GM18858 (cell line): ENCODE data around the gene PML.
"Not testable (repeated sequence)": the region's sequence is repeated elsewhere in the genome, so short reads cannot be mapped to it uniquely, and the experiment has no call there.

Experiments used
- ATAC-seq: cut with Tn5 transposase; IDR thresholded peaks from one replicate; pipeline ENCODE4 v1.9.1; 2021; ENCODE audit not compliant: unreplicated experiment

PML gene

DNA sequence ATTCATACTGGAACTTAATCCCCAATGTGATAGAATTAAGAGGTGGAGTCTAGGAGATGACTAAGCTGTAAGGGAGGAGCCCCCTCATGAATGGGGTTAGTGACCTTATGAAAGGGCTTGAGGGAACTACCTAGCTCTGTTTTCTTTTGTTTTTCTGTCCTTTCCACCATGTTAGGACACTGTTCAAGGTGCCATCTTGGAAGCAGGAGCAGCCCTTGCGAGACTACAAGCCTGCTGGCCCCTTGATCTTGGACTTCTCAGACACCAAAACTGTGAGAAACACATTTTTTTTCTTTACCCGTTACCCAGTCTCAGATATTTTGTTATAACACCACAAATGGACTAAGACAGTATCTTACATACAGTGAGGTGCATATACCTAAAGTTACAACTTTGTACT is 61.3 kb downstream of the PML start:
- no peak for ATAC-seq

DNA sequence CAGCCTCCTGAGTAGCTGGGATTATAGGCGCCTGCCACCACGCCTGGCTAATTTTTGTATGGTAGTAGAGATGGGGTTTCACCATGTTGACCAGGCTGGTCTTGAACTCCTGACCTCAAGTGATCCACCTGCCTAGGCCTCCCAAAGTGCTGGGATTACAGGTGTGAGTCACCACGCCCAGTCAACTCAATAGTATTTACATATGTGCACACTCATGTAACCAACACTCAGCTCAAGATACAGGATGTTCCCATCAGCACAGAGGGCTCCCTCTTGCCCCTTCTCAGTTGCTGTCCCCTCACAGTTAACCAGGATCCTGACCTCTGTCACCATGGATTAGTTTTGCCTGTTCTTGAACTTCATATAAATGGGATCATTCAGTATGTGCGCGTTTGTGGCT is 61.8 kb downstream of the PML start:
- not testable (repeated sequence) for ATAC-seq

DNA sequence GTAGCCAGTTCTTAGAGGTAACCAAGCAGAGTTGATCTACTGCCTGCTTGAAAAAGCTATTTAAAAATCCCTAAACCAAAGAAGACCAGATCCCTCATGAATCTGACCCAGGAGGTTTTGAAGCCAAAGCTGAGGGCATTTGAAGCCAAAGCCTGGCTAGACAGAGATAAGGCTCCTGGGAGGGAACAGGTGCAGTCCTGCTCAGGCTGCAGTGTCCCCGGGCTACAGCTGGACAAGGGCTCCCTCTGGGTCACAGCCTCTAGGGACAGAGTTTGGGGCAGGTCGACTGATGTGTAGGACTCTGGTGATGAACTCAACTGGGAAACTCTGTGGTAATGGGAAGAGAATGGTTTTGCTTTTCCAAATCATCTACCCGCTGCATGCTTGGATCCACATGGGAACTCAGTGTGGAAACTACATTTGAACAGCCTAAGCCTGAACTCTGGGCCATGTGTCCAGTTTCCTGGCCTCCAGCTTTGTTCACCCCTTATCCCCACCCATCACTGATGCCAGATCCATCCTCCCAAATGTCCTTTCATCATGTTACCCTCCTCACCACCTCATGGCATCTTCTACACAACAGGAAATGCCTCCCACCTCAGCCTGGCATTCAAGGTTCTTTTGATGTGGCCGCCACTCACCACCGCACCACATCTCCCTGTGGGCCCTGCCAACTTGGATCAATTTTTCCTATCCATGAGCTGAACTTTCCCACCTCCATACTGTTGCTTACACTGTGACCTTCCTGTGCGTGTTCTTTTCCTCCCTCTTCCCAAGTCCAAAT is 64.7 kb downstream of the PML start:
- ATAC-seq = not testable (repeated sequence)

GRCh38 chr15:74060251-74060650 is 65.7 kb downstream of the PML start:
- ATAC-seq = no peak

GRCh38 chr15:74062236-74062635 is 67.7 kb downstream of the PML start:
- ATAC-seq = no peak

GRCh38 chr15:74062671-74063070 is 68.2 kb downstream of the PML start:
- ATAC-seq = no peak

GRCh38 chr15:74063425-74064146 is 69.1 kb downstream of the PML start:
- ATAC-seq = not testable (repeated sequence)

DNA sequence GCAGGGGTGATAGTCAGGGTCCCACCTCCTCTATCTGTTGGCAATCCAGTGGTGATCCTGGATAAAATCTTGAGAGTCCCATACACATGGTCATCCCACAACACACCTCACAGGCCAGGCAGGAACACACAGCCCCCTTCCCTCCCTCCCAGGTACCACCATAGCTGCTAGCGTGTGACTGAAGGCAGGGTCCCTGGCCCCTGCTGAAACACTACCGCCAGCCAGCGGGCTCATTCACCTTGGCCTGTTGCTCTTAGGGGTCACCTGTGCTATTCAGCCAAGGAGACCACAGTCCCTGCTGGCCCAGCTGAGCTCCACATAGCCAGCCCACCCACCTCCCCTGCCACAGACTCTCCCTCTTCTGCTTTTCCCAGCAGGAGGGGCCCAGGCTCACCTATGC is 69.7 kb downstream of the PML start:
- ATAC-seq = not testable (repeated sequence)

- not testable (repeated sequence) for ATAC-seq
Observed at GRCh38 chr15:74064822-74065221, 70.3 kb downstream of the PML start.

DNA sequence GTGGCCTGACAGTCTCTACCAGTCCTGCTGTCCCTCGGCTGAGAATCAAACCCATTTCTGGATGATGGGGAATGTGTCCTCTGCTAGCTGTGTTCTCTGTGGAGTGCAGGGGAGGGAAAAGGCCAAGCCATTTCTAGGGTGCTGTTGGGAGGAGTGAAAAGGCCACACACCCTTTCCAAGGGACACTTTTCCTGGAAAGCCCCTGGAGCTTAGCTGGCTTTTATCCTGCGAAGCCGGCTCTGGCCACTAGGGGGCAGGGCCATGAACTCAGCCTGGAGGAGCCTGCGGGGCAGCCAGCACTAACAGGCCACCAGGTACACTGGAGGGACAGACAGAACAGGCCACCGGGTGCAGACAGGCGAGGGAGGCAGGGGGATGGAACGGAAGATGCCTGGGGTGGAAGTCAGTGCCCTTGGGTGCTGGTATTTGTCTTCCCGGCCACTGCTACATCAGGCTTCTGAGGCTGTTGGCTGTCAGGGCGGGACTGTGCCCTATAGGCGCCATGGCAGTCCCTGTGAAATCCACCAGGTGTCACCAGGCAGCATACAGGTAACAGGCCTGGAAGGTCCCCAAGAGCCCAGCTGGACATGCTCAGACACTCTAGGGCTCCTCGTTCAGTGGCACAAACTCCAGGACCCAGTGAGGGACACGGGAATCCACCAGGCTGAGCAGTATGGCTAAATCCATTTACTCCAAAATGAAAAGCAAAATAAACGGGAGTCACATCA is 71.3 kb downstream of the PML start:
- ATAC-seq = not testable (repeated sequence)

DNA sequence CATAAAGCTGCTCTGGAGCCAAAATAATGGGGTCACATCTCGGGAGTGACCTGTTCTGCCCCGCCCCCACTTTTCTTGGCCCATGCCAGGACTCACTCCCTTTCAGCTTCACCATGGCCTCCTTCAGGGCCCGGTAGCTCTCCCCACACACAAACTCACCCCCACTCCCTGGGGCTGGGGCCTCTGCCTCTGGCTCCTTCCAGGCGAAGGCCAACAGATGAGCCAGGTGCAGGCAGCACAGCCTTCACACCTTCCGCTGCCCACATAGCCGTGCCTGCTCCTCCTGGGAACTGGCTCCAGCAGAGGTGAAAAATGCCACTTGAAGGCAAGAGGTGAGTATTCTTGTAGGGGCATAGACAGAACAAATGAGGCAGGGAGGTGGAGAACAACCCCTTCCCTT is 77.1 kb downstream of the PML start:
- ATAC-seq = not testable (repeated sequence)

DNA sequence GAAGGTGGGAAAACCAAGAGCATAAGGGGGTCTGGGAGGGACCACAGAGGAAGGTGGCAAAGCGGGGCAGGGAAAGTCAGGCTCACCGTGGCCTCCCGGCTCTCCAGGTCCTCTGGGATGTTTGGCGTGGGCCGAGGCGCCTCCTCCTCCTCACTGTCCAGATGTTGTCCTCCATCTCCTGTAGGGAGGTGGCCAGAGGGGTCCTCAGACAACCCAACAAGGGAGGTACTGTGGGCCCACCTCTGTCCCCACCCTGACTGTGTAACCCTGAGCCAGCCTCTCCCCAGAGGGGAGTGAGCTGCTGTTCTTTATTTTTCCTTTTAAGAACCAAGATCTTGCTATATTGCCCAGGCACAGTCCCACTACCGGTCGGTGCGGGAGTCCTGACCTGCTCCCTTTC is 77.6 kb downstream of the PML start:
- ATAC-seq = not testable (repeated sequence)

DNA sequence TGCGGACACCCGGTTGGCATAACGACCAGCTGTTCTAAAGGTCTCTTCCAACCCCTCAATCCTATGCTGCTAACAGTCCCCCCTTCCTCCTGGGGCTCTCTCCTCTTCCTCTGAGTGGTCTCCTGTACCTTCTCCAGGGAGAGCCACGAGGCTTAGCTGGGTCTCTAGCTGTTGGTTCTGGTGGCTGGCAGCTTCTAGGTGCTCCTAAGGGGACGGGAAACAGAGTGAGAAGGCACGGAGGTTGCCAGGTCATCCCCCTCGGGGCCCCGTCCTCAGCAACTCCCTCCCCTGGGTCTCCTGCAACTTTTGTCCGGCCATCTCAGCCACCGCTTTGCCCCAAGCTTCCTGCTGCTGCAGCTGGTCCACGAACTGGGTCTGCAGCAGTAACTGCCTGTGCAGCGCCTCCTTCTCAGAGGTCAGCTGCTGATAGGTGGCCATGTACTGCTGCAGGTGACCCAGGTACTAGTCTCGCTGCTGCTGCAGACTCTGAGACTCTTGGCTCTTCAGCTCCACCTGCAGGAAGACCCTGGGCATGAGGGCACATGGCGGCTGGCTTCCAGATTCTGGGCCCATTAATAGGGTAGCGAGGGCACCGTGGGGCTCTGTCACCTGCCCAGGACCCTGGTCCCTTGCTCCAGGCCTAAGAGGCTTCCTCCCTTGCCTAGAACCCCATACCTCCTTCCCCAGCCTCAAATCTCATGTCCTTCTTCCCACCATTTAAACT is 78.3 kb downstream of the PML start:
- not testable (repeated sequence) for ATAC-seq

DNA sequence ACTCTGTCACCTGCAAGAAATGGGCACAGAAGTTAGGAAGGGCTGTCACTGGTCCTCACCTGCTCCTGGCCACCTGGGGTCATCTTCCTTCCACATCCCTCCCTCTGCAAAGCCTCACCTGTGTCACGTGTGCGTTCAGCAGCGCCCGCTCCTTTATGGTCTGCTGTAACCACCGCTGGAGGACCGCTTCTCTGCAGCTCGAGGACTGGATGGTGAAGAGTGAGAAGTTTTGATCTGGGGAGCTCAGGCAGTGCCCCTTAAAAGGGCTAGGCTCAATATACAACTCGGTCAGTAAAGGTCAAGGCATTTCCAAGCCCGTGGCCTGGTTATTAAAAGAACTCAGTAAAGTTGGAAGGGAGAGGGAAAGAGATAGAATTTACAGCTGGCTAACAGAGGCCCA is 81.3 kb downstream of the PML start:
- not testable (repeated sequence) for ATAC-seq

GRCh38 chr15:74082450-74082849 is 87.9 kb downstream of the PML start, which contains the start of gene GOLGA6A:
Gene GOLGA6A (minus strand): TSS chr15:74082550. CDS start chr15:74082509, 41 bp downstream.
- ATAC-seq = not testable (repeated sequence)

DNA sequence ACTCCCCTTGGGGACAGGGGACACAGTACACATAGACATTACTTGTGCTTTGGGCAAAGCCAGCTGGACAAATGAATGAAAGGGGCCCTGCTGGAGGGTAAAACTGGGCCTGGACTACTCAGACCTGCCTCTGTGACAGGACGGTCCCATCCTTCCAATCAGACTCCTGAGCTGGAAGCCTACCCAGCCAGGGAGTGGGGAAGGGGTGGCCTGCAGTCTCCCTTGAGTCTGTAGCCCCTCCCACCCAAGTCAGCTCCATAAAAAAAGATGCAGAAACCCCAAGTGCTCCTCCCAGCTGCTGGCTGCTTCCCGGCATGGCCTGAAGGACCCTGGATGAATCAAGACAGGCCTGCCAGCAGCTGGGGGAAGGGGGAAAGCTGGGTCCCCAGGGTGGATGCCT is 100.1 kb downstream of the PML start:
- not testable (repeated sequence) for ATAC-seq

- not testable (repeated sequence) for ATAC-seq
Observed at GRCh38 chr15:74095610-74096009, 101.1 kb downstream of the PML start.

- not testable (repeated sequence) for ATAC-seq
Observed at GRCh38 chr15:74096753-74097474, 102.4 kb downstream of the PML start.
